Measurements from ENCODE around the gene CAPN10. TPM values are rescaled to one million over a fixed set of nuclear protein-coding genes. Genes with fewer than 3 reads are reported as not detected.

CAPN10 gene
- total RNA-seq, 4 donors from 2014 or later, result 41.9 to 118 (median 48.7) TPM

GRCh38 chr2:240604939-240605716 lies 18.6 kb downstream of the CAPN10 start:
- Histone ChIP-seq H3K4me1 (peaks cover 15 to 54% (median 28%) of the 10 kb centered on the region in 4 donors), H3K27ac (peak overlapping the region; percentile 89 to 92 (median 90)), H3K9me3 (no peaks in the 10 kb centered on the region), H3K4me3 (peak overlapping the region in 3 of 4 donors; percentile 39 to 53 (median 43)), H3K27me3 (no peaks in the 10 kb centered on the region), H3K36me3 (no peaks in the 10 kb centered on the region)
- intact Hi-C loops (cut with DNase I; ENCODE audit: low total_unique reads), result no loop called here
- in situ Hi-C loops (cut with MboI; ENCODE audit: low pct_ligation_motif_present in 1 of 4, low pct_unique_long_range_greater_than_20kb in 1 of 4, low sequenced_read_pairs in 3 of 4), result no loop called here
- peak; percentile 88 for DNase-seq
- WGBS, 2 donors (ENCODE audit: low coverage in 1 of 2), result 40 to 54% methylated on average over 1 to 19 of the region's 19 CpGs
- TF ChIP-seq, protein P1, sequence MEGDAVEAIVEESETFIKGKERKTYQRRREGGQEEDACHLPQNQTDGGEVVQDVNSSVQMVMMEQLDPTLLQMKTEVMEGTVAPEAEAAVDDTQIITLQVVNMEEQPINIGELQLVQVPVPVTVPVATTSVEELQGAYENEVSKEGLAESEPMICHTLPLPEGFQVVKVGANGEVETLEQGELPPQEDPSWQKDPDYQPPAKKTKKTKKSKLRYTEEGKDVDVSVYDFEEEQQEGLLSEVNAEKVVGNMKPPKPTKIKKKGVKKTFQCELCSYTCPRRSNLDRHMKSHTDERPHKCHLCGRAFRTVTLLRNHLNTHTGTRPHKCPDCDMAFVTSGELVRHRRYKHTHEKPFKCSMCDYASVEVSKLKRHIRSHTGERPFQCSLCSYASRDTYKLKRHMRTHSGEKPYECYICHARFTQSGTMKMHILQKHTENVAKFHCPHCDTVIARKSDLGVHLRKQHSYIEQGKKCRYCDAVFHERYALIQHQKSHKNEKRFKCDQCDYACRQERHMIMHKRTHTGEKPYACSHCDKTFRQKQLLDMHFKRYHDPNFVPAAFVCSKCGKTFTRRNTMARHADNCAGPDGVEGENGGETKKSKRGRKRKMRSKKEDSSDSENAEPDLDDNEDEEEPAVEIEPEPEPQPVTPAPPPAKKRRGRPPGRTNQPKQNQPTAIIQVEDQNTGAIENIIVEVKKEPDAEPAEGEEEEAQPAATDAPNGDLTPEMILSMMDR (IDR thresholded peaks at IDR 0.05), result no peak
- TF ChIP-seq POLR2A (IDR thresholded peaks at IDR 0.05) (peak; percentile 95), POLR2AphosphoS5 (IDR thresholded peaks at IDR 0.05) (peak; percentile 74 to 97 (median 93))

GRCh38 chr2:240605867-240606743 lies 19.6 kb downstream of the CAPN10 start:
- 59% methylated on average over 12 of the region's 12 CpGs; no CpG with 5 or more reads in 1 of the 2 donors for WGBS, 2 donors (ENCODE audit: low coverage in 1 of 2)
- no peaks in the 10 kb centered on the region for H3K9me3 ChIP-seq
- no peaks in the 10 kb centered on the region for H3K27me3 ChIP-seq
- peak overlapping the region; percentile 13 to 53 (median 41) for H3K4me3 ChIP-seq
- H3K27ac ChIP-seq, result peak overlapping the region; percentile 89 to 92 (median 90)
- in situ Hi-C loops (cut with MboI; ENCODE audit: low pct_ligation_motif_present in 1 of 4, low pct_unique_long_range_greater_than_20kb in 1 of 4, low sequenced_read_pairs in 3 of 4) (no loop called here), intact Hi-C loops (cut with DNase I; ENCODE audit: low total_unique reads) (no loop called here)
- peaks cover 15 to 54% (median 28%) of the 10 kb centered on the region in 4 donors for H3K4me1 ChIP-seq
- TF ChIP-seq POLR2A (IDR thresholded peaks at IDR 0.05), result no peak
- TF ChIP-seq POLR2AphosphoS5 (IDR thresholded peaks at IDR 0.05), result no peak
- TF ChIP-seq, protein P1 (IDR thresholded peaks at IDR 0.05), result no peak
- no peak for TF ChIP-seq EP300 (IDR thresholded peaks at IDR 0.05; ENCODE audit: low read depth)
- DNase-seq, result no peak
- H3K36me3 ChIP-seq, result no peaks in the 10 kb centered on the region

GRCh38 chr2:240611601-240612210 lies 25.2 kb downstream of the CAPN10 start:
- no peaks in the 10 kb centered on the region for H3K27me3 ChIP-seq
- TF ChIP-seq, protein P1 (IDR thresholded peaks at IDR 0.05), result no peak
- no peak for TF ChIP-seq EP300 (IDR thresholded peaks at IDR 0.05; ENCODE audit: low read depth)
- TF ChIP-seq POLR2A (IDR thresholded peaks at IDR 0.05), result no peak
- TF ChIP-seq POLR2AphosphoS5 (IDR thresholded peaks at IDR 0.05), result no peak
- H3K4me1 ChIP-seq, result peaks cover 0 to 35% (median 9%) of the 10 kb centered on the region in 4 donors
- in situ Hi-C loops (cut with MboI; ENCODE audit: low pct_ligation_motif_present in 1 of 4, low pct_unique_long_range_greater_than_20kb in 1 of 4, low sequenced_read_pairs in 3 of 4), result no loop called here
- H3K9me3 ChIP-seq, result no peaks in the 10 kb centered on the region
- no peak overlapping the region for H3K4me3 ChIP-seq
- no peaks in the 10 kb centered on the region for H3K36me3 ChIP-seq
- WGBS, 2 donors (ENCODE audit: low coverage in 1 of 2), result 85% methylated on average over 10 of the region's 10 CpGs; no CpG with 5 or more reads in 1 of the 2 donors
- intact Hi-C loops (cut with DNase I; ENCODE audit: low total_unique reads), result no loop called here
- no peak overlapping the region for H3K27ac ChIP-seq
- no peak for DNase-seq

DNA sequence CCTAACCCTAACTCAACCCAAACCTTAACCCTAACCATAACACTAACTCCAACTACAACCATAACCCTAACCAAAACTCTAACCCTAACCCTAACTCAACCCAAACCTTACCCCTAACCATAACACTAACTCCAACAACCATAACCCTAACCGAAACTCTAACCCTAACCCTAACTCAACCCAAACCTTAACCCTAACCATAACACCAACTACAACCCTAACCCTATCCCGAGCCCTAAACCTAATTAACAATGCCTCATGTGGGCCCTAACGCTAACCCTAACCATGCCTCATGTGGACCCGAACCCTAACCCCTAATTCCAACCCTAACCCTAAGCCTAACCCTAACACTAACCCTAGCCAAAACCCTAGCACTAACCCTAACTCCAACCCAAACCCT lies 27.2 kb downstream of the CAPN10 start:
- Histone ChIP-seq H3K27ac (no peak overlapping the region), H3K4me3 (no peak overlapping the region), H3K9me3 (no peaks in the 10 kb centered on the region), H3K36me3 (peaks cover 0 to 17% (median 2%) of the 10 kb centered on the region in 4 donors), H3K27me3 (no peaks in the 10 kb centered on the region), H3K4me1 (peaks cover 0 to 14% (median 4%) of the 10 kb centered on the region in 4 donors)
- no peak for DNase-seq
- TF ChIP-seq EP300 (IDR thresholded peaks at IDR 0.05; ENCODE audit: low read depth), result no peak
- TF ChIP-seq, protein P1 (IDR thresholded peaks at IDR 0.05), result no peak
- no peak for TF ChIP-seq POLR2AphosphoS5 (IDR thresholded peaks at IDR 0.05)
- no peak for TF ChIP-seq POLR2A (IDR thresholded peaks at IDR 0.05)
- intact Hi-C loops (cut with DNase I; ENCODE audit: low total_unique reads) (no loop called here), in situ Hi-C loops (cut with MboI; ENCODE audit: low pct_ligation_motif_present in 1 of 4, low pct_unique_long_range_greater_than_20kb in 1 of 4, low sequenced_read_pairs in 3 of 4) (no loop called here)
- WGBS, 2 donors (ENCODE audit: low coverage in 1 of 2), result 93 to 100% methylated on average over 3 to 4 of the region's 4 CpGs
